Measurements from ENCODE around the gene GNG5.
"Not testable (repeated sequence)": the region's sequence is repeated elsewhere in the genome, so short reads cannot be mapped to it uniquely, and the experiment has no call there.

The GNG5 gene

DNA sequence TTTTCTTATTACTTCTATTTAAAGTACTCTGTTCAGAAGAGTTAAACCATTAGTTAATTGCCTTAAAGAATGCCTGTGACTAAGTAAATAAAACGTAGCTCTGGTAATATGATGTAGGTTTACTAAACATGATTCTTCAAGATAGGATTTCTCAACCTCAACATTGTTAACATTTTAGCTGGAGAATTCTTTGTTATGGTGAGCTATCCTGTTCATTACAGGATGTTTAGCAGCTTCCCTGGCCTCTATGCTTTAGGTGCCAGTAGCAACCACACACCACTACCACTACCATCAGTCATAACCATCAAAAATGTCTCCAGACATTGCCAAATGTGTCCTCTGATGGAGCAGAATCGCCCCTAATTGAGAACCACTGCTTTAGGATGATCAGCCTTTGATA lies 16.6 kb downstream of the GNG5 start:
- DNase-seq (ENCODE audit: low read depth in 2 of 2, low spot score in 1 of 2) = no peak

DNA sequence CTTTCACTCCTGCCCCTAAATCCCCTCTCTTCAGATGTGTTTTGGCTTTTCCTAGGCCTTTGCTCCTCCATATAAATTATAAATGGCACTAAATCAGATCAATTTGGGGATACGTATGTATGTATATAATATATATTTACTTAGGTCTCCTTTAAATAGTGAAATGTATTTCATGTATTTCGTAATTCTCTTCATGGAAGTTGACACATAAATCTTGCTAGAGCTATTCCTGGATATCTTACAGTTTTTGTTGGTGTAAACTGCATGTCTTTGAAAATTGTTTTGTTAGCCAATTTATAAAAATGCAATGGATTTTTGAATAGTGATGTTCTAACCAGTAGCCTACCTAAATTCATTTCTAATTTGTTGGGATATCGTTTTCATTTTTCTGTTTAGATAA lies 18.3 kb downstream of the GNG5 start:
- no peak for DNase-seq (ENCODE audit: low read depth in 2 of 2, low spot score in 1 of 2)

DNA sequence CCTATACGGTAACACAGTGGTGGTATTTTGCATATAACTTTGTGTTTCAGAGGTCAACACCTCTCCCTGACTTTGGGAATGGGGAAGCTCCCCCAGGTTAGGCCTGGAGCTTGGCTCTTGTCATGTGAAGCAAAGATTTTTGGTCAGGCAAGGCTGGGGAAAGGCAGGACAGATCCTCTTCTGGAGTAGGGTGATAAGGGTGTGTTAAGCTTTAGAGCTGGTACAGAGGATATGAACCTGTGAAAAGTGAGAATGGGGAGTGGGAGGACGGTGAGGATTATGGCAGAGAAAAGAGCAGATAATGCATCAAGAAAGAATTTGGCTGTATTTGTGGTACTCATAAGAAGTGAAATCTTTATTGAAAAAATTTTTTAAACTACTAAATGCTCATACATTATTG lies 25.1 kb downstream of the GNG5 start:
- no peak for DNase-seq (ENCODE audit: low read depth in 2 of 2, low spot score in 1 of 2)

DNA sequence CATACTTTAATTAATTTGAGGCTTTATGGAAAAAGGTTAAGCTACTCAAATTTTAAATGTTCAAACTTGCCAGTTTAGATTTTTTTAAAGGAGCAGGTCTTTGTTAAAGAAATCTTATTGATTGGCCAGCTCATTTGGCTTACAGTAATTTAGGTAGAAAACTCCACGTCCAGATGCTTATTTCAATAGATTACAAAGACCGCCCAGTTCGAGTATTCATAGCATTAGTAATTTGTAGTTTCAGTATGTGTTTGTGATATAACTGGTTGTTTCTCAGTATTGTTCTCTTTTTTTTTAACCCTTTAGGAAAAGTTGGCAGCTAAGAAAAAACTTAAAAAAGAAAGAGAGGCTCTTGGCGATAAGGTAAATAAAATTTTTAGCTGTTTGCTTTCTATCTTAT lies 25.7 kb downstream of the GNG5 start:
- no peak for DNase-seq (ENCODE audit: low read depth in 2 of 2, low spot score in 1 of 2)

DNA sequence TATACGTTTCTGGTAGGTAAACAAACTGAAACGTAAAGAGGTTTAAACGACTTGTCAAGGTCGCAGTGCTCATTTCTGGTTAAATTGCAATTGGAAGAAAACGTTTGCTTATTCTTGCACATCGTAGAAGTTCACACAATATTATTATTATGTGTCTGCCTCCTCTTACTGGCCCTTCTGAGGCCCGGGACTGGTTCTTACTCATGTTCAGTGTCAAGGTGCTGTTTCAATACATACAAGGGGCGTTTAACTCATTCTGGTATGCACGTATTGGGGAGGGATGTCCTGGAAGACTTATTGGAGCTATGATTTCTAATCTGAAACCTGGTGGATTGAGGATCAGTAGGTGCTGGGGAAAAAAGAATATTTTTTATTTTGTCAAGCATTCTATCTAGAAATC lies 26.4 kb downstream of the GNG5 start:
- no peak for DNase-seq (ENCODE audit: low read depth in 2 of 2, low spot score in 1 of 2)

DNA sequence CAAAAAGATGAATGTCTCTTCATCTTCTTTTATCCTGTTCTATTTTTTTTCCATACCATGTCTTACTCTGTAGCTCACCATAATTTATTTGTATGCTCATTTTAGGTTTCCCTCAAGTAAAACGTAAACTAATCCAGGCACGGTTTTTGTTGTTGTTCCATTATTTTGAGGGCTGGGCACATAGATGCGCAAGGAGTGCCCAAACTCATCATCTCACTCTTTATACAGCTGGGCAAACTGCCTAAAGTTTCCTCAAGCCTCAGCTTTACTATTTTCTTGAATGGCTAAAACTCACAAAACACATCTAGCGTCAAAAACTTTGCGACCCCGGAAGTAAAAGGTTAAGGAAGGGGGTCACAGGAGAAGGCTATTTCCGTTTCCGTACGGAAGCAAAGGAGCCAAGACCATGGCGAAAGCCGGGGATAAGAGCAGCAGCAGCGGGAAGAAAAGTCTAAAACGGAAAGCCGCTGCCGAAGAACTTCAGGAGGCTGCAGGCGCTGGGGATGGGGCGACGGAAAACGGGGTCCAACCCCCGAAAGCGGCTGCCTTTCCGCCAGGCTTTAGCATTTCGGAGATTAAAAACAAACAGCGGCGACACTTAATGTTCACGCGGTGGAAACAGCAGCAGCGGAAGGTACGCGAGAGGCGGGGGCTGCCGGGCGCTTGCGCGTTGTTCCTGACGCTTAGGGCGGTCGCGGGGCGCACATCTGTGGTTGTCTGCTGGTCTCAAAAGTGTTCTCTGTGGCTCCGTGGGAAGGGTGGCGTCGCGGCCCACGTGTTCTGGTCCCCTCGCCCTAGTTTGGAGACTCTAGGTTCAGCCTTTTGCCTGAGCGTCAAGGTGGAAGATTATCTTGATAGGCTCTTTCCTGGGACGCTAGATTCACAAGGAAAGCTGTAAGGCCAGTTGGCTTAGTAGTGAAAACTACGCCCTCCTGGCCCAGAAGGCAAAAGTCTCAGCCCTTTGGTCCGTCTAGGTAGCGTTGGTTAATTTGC lies 27.2 kb downstream of the GNG5 start, which contains the start of gene RPF1:
Gene RPF1, plus strand, starts transcription at position 391 of the 993 bp plus-strand sequence. Its CDS starts 16 bp downstream, at position 407.
- DNase-seq (ENCODE audit: low read depth in 2 of 2, low spot score in 1 of 2) = peak; percentile 63 to 67

DNA sequence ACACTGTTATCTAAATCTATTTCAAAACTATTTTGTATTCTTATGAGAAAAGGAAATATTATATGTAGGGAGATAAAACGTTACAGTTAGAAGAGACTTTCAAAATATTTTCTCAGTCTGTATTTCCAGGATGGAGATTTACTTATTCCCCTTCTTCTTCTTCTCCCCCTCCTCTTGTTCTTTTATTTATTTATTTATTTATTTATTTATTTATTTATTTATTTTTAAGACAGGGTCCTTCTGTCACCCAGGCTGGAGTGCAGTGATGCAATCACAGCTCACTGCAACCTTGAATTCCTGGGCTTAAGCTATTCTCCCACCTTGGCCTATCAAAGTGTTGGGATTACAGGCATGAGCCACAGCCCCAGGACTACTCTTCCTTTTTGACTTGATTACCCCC lies 30.2 kb downstream of the GNG5 start:
- no peak for DNase-seq (ENCODE audit: low read depth in 2 of 2, low spot score in 1 of 2)

DNA sequence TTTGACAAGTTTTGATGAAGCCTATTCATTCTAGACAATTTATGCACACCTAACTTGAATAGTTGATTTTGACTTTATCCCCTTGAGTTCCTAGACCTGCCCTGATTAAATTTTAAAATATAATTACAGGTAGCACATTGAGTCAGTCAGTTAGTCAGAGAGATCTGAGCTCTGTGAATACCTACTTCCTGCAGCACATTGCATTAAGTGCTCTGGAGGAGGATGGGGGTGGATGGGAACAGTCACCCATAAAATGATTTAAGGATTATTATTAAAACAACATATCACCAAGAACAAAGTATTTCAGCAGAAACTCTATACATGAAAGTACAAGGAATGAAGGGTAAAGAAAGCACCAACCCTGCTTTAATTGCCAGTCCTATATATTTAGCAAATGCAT lies 39.1 kb downstream of the GNG5 start:
- DNase-seq (ENCODE audit: low read depth in 2 of 2, low spot score in 1 of 2) = no peak

DNA sequence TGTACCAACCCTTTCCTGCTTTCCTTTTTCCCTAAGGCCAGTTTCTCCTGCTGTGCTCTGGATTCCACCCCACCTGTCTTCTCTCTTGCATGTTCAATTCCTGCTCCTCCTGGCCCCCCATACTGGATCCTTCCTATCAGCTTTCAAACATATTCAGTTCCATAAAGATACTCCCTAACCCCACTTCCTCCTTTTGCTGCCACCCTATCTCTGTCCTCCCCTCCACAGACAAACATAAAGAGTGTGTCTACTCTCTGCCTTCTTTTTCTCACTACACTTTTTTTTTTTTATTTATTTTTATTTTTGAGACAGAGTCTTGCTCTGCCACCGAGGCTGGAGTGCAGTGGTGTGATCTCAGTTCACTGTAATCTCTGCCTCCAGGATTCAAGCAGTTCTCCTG lies 44.3 kb downstream of the GNG5 start:
- DNase-seq (ENCODE audit: low read depth in 2 of 2, low spot score in 1 of 2) = no peak

DNA sequence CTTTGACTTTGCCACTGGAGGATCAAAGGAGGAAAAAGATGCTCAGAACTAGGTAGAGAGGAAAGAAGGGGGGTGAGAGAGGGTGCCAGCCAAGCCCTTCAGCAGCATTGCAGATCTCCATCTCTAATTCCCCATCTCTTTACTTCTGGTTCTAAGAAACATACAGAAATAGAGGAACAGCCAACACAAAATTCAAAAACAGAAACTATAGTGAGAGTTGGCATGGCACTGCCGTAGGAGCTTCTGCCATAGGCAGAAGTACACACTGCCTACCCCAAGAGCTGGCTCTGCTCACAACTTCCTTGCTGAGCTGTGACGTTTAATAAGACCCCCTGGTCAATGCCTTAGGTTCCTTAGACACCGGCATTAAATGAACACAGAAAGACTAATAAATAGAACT lies 53.9 kb downstream of the GNG5 start:
- DNase-seq (ENCODE audit: low read depth in 2 of 2, low spot score in 1 of 2) = no peak

DNA sequence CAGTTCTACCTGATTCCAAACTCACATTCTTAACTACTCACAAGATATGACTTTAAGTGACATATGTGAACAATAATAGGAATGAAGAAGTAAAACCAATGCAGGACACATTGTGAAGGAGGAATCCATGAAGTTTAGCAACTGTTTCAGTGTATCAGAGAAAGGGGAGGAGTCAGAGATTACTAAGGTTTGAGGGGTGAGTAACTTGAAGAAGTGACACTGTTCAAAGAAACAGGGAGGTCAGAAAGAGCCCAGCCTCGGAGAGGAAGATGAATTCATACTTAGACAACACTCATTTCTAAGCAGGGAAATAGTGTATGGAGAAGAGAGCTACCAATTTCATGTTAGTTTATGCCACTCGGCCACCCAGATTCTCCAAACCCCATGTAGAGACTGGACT lies 55.5 kb downstream of the GNG5 start:
- DNase-seq (ENCODE audit: low read depth in 2 of 2, low spot score in 1 of 2) = no peak

DNA sequence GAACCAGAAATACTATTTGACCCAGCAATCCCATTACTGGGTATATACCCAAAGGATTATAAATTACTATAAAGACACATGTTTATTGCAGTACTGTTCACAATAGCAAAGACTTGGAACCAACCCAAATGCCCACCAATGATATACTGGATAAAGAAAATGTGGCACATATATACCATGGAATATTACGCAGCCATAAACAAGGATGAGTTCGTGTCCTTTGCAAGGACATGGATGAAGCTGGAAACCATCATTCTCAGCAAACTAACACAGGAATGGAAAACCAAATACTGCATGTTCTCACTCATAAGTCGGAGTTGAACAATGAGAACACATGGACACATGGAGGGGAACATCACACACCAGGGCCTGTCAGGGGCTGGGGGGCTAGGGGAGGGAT lies 57.7 kb downstream of the GNG5 start:
- DNase-seq (ENCODE audit: low read depth in 2 of 2, low spot score in 1 of 2) = not testable (repeated sequence)

Data from stimulated activated CD8-positive, alpha-beta memory T cell treated with anti-CD3 and anti-CD28 coated beads, Interleukin-4, amount 100 ng/mL, for 4 hours (primary cell).